GM12874 (cell line): ENCODE measurements around the gene DPYSL4.

ENCODE experiments used
- TF ChIP-seq, protein P1 (sequence below): IDR thresholded peaks from 2 replicates; pipeline ENCODE4 v1.5.1; 2011; ENCODE audit warnings: low read depth, mild to moderate bottlenecking, control low read depth, low read length, moderate library complexity; ENCODE audit not compliant: insufficient read depth

The DPYSL4 gene

DNA sequence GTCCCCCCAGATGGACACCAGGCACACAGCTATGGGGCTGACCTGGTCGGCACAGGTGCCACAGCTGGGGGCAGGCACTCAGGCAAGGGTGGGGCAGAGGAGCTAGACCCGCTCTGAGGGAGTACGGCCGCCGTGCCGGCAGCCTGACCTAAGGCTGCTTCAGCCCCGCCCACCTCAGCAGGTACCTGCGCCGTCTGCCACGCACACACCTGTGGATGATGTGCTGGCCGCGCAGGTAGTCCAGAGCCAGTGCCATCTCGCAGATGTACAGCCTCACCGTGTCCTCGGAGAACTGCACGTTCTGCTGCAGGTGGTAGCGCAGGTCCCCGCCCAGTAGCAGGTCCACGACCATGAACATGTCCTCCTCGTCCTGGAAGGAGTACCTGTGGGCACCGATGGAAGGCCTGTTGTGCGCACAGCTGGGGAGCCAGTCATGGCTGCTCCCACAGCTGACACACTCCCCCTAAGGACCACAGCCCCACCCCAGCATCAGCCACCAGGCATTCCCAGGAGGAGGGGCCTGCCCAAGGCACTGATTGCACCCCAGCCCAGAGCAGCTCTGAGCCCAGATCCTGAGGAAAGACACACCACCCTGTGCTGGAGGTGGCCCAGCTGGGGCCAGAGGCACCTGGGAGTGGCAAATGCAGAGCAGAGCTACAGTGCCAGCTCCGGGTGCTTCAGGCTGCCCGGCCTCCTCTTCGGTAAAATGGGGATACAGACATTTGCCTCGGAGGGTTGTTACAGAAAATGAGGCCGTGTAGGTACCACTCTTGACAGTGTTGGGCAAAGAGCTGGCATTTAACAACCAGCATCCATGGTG lies 40.0 kb downstream of the DPYSL4 start:
- TF ChIP-seq, protein P1, sequence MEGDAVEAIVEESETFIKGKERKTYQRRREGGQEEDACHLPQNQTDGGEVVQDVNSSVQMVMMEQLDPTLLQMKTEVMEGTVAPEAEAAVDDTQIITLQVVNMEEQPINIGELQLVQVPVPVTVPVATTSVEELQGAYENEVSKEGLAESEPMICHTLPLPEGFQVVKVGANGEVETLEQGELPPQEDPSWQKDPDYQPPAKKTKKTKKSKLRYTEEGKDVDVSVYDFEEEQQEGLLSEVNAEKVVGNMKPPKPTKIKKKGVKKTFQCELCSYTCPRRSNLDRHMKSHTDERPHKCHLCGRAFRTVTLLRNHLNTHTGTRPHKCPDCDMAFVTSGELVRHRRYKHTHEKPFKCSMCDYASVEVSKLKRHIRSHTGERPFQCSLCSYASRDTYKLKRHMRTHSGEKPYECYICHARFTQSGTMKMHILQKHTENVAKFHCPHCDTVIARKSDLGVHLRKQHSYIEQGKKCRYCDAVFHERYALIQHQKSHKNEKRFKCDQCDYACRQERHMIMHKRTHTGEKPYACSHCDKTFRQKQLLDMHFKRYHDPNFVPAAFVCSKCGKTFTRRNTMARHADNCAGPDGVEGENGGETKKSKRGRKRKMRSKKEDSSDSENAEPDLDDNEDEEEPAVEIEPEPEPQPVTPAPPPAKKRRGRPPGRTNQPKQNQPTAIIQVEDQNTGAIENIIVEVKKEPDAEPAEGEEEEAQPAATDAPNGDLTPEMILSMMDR = no peak

DNA sequence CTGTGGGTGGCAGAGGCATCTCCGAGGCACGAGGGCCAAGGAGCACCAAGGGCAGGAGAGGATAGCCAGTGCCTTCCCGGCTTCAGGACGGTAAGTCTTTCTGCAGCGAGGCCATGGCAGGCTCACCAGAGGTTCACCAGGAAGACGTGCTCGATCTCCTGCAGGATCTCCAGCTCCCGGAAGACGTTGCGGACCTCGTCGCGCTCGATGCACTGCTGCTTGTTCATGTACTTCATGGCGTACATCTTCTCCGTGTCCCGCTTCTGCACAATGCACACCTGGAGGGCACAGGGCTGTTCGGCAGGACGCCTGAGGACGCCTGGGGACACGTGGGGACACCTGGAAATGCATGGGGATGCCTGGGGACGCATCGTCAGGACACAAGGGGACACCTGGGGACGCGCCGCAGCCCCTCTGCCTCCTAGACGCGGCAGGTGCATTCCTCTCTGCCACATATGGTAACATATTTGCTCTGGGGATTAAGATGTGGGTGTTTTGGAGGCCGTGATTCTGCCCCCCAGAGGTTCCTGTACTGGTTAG lies 41.2 kb downstream of the DPYSL4 start:
- TF ChIP-seq, protein P1 = no peak

DNA sequence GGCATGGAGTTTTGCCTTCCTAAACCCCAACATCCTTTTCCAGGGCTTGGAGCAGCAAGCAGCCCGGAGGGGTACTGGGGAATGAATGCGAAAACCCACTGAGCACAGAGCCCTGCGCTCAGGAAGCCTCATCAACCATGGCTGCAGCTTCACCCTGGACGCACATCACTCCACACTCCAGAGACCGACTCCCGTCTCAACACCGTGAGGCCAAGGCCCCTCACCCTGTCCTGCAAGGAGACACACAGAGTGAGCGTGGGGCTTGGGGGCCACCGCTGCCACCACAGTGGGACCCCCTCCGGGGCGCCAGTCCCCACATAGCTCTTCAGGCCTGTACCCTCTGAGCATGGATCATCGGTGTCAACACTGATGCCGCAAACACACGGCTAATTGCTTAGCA lies 41.9 kb downstream of the DPYSL4 start:
- TF ChIP-seq, protein P1 = no peak

DNA sequence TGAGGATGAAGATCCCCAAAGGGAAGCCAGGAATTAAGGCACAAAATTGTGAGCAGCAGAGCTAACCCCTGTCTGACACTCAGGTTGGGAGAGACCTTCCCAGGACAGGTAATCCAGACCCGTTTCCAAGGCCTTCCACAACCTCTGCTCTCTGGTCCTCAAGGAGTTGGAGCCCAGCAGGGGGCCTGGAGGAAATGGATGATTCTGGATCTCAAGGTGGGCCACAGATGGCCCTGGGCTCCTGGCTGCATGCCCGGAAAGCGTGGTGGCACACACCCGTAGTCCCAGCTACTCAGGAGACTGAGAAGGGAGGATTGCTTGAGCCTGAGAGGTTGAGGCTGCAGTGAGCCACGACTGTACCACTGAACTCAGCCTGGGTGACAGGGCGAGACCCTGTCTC lies 42.3 kb downstream of the DPYSL4 start:
- TF ChIP-seq, protein P1 = no peak

DNA sequence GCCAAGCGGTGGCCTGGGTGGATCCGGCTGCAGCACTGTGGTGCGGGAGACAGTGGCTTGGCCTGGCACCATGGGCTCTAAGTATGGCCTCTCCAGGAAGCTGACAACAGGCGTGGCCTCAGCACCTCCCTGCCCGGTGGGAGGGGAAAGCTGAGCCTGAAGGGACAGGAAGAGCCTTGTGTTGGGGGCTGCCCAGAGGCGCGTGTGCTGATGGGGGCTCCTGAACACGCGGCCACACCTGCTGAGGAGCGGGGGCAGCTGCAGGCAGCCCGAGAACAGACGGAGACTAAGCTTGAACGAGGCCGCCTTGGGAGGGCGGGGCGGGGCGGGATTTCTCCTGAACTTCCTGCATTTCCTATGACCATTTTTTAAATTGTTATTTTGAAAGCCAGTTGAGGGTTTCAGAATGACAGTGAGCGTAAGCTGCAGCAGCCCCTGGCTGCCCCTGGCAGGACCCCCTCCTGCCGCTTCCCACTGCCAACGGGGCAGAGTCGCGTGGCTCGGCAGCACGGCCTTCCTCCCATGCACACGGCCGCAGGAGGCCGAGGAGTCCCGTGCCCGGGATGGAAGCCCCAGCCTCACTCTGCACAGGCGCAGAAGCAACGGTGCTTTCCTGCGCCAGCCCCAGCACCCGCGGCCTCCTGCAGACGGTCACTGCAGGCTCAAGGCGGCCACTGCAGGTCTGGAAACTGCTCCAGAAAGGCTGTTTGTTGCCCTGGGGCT lies 43.2 kb downstream of the DPYSL4 start:
- TF ChIP-seq, protein P1 = no peak

DNA sequence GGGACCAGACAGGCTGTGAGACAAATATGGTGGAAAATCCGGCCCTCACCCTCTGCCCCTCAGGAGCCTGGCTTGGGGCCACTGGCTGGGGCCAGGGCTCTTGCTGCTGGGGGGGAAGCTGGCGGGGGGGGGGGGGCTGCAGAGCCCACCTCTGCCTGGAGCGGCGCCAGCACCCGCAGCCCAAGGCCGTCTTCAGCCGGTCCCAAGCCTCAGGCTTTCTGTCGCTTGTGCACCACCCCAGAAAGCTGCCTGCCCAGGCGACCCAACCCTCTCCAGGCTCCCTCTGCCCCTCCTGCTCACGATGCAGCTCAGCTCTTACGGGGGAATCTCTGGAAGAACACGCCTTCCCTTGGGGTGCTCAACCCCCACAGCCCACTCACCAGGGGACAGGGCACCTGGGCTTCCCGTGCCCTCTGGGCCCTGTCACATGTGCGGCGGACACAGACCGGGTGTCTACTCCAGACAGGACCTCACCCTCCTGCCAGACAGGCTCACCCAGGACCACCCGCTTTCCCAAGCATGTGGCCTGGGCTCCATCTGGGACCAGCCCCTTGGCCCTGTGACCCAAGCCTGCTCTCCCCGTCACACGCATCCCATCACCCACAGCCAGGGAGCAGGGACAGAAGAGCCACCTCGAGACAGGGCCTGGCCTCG lies 43.9 kb downstream of the DPYSL4 start:
- TF ChIP-seq, protein P1 = no peak

DNA sequence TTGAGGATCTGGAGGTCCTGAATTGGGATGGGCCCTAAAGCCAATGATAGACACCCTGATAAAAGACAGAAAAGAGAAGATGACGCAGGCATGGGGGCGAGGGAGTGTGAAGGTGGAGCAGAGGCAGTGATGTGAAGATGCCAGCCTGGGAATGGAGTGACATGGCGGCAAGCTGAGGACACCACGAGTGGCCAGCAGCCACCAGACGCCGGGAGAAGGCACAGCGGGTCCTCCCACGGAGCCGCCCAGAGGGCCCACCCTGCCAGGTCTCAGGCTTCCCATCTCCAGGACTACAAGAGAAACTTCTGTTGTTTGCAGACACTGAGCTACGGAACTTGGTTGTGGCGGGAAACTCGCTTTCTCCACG lies 44.9 kb downstream of the DPYSL4 start:
- TF ChIP-seq, protein P1 = no peak
